K562 (cell line): Measurements from ENCODE around the gene STYXL1. TPM values are rescaled to one million over a fixed set of nuclear protein-coding genes. Genes with fewer than 3 reads are reported as not detected.

ENCODE experiments used
- CHD2 ChIP-seq: IDR thresholded peaks from 2 replicates; pipeline ENCODE4 v1.6.1; 2011; ENCODE audit warnings: low read depth, low read length
- ELF4 ChIP-seq: fragments of 450-650 bp; formaldehyde crosslinking; IDR thresholded peaks from 2 replicates; pipeline ENCODE4 v1.4.0; 2022; ENCODE audit warnings: missing genetic modification characterization
- KLF1 ChIP-seq: fragments of 450-650 bp; IDR thresholded peaks from 2 replicates; pipeline ENCODE4 v1.6.1; 2016; ENCODE audit warnings: missing genetic modification characterization, missing compliant biosample characterization
- MCM5 ChIP-seq: fragments of 450-650 bp; IDR thresholded peaks from 2 replicates; pipeline ENCODE4 v1.6.1; 2016; ENCODE audit warnings: low read depth
- POLR2A ChIP-seq: fragments of 450-650 bp; conservative IDR thresholded peaks from 2 replicates; pipeline ENCODE4 v1.6.1; 2016
- RBM34 ChIP-seq: fragments of 200-400 bp; formaldehyde crosslinking; IDR thresholded peaks from 2 replicates; pipeline ENCODE4 v1.6.1; 2018; ENCODE audit warnings: low read length, borderline replicate concordance; ENCODE audit not compliant: insufficient read depth
- TAF15 ChIP-seq: fragments of 200-400 bp; formaldehyde crosslinking; IDR thresholded peaks from 2 replicates; pipeline ENCODE4 v1.6.1; 2017; ENCODE audit warnings: mild to moderate bottlenecking, low read depth, low read length, moderate library complexity
- THAP12 ChIP-seq: fragments of 250-450 bp; sonication (Bioruptor Pico); IDR thresholded peaks from 2 replicates; pipeline ENCODE4 v1.9.0; 2021; ENCODE audit warnings: mild to moderate bottlenecking, inconsistent platforms
- ZBTB43 ChIP-seq: sonication (generic); formaldehyde crosslinking; IDR thresholded peaks from 2 replicates; pipeline ENCODE4 v1.8.0; 2023; ENCODE audit warnings: mild to moderate bottlenecking, missing genetic modification reagents
- ZMIZ1 ChIP-seq, 2 experiments: fragments of 150-350 bp in 1 of 2; IDR thresholded peaks; 2 replicates each; pipeline ENCODE4 v1.6.1; 2012 to 2016; ENCODE audit warnings: low read depth in 2 of 2, low read length in 2 of 2, mild to moderate bottlenecking in 1 of 2, moderate library complexity in 1 of 2
- ZNF184 ChIP-seq: sonication (generic); formaldehyde crosslinking; IDR thresholded peaks from 2 replicates; pipeline ENCODE4 v1.5.0; 2020; ENCODE audit warnings: missing genetic modification reagents
- polyA plus RNA-seq, 8 experiments: library from polyadenylated mRNA; depleted of rRNA in 4 of 8; stranded (reverse) in 5 of 8; unstranded in 3 of 8; fragments of >200 nt; fragmentation: Nextera tagmentation in 2 of 8; fragmentation: Illumina TruSeq in 1 of 8; extraction: Ambion mirVana in 2 of 8; extraction: Trizol in 1 of 8; gene quantifications; 2 replicates each; pipeline versions ENCODE4 v1.2.1 to v1.2.3, GENCODE V29; 2011 to 2014; ENCODE audit warnings: inconsistent platforms in 1 of 8, missing spikeins in 1 of 8
- total RNA-seq, 7 experiments: library from RNA; depleted of rRNA in 6 of 7; stranded (reverse); fragments of >200 nt in 6 of 7; fragmentation: Illumina TruSeq in 2 of 7; extraction: Trizol in 2 of 7; gene quantifications; 2 replicates each; pipeline versions ENCODE4 v1.2.1 to v1.2.3, GENCODE V29; 2011 to 2021; ENCODE audit warnings: low replicate concordance in 1 of 7
- TF ChIP-seq, protein P1 (sequence below), 2 experiments: fragments of 450-650 bp; IDR thresholded peaks; 2 replicates each; pipeline ENCODE4 v1.6.1; 2016

STYXL1 gene
- total and polyA plus RNA-seq, 9 of the 15 experiments (the other 6 are each of a cell fraction or from before 2014, with no cell fraction given), result 36.5 to 97.2 (median 49.9) TPM

DNA sequence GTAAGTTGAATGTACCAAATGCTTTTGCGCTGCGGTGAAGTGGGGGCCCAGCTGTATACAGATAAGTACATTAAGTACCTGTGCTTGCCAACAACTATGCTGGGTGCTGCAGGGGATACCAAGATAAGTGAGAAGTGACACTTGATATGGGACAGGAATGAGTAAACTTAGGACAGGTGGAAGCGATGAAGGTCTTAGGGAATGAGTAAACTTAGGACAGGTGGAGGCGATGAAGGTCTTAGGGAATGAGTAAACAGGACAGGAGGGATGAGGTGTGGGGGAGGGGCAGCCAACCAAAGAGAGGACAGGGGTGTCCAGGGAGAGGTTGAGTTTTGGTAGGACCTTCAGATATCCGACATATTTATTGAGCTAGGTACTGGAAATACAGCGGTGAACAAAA, 1.5 kb upstream of the STYXL1 start (continued):
- TF ChIP-seq, protein P1, sequence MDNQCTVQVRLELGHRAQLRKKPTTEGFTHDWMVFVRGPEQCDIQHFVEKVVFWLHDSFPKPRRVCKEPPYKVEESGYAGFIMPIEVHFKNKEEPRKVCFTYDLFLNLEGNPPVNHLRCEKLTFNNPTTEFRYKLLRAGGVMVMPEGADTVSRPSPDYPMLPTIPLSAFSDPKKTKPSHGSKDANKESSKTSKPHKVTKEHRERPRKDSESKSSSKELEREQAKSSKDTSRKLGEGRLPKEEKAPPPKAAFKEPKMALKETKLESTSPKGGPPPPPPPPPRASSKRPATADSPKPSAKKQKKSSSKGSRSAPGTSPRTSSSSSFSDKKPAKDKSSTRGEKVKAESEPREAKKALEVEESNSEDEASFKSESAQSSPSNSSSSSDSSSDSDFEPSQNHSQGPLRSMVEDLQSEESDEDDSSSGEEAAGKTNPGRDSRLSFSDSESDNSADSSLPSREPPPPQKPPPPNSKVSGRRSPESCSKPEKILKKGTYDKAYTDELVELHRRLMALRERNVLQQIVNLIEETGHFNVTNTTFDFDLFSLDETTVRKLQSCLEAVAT (IDR thresholded peaks at IDR 0.05), result 0 out of 4 replicates have a peak, but pooled peaks of 1 of the 2 experiments have one; percentile 48
- peak; percentile 46; the same call in 1 of the 2 replicates for TF ChIP-seq ELF4 (CRISPR knock-in tag)
- peak; percentile 52; the same call in 1 of the 2 replicates for TF ChIP-seq POLR2A
- no peak for TF ChIP-seq ZNF184
- TF ChIP-seq ZMIZ1 (IDR thresholded peaks at IDR 0.05; ENCODE audit: low read depth in 2 of 2, low read length in 2 of 2), result no peak
- TF ChIP-seq CHD2, result 0 out of 2 replicates have a peak, but pooled peaks have one; percentile 25
- no peak for TF ChIP-seq TAF15
- TF ChIP-seq ZBTB43 (CRISPR knock-in tag), result no peak
- no peak for TF ChIP-seq THAP12
- no peak for TF ChIP-seq KLF1 (tag)
- TF ChIP-seq MCM5, result no peak
- TF ChIP-seq RBM34, result no peak
